GM12878 (cell line): ENCODE measurements around the gene ALDH1L2. TPM values are rescaled to one million over a fixed set of nuclear protein-coding genes. Genes with fewer than 3 reads are reported as not detected.

Experiments used
- ASH2L ChIP-seq: fragments of 300-600, 200-600 bp; sonication (generic); IDR thresholded peaks from 2 replicates; pipeline ENCODE4 v1.6.1; 2017; ENCODE audit warnings: low read depth, mild to moderate bottlenecking, borderline replicate concordance
- BACH1 ChIP-seq: fragments of 450-650 bp; IDR thresholded peaks from 2 replicates; pipeline ENCODE4 v1.6.1; 2017; ENCODE audit warnings: mild to moderate bottlenecking, borderline replicate concordance
- CEBPZ ChIP-seq: fragments of 150-350 bp; IDR thresholded peaks from 2 replicates; pipeline ENCODE4 v1.6.1; 2016; ENCODE audit warnings: low read depth, low read length
- FOS ChIP-seq: IDR thresholded peaks from 3 replicates; pipeline ENCODE4 v1.6.1; 2011; ENCODE audit warnings: borderline replicate concordance; ENCODE audit not compliant: insufficient read length; ENCODE audit errors: extremely low read depth
- GATAD2B ChIP-seq: fragments of 450-650 bp; conservative IDR thresholded peaks from 2 replicates; pipeline ENCODE4 v1.6.1; 2017; ENCODE audit warnings: low read depth, mild to moderate bottlenecking, moderate library complexity
- HCFC1 ChIP-seq: fragments of 150-350 bp; IDR thresholded peaks from 2 replicates; pipeline ENCODE4 v1.6.1; 2014; ENCODE audit warnings: low read length
- IKZF2 ChIP-seq, 2 experiments: fragments of 450-650 bp; IDR thresholded peaks; 2 replicates each; pipeline ENCODE4 v1.6.1; 2017; ENCODE audit warnings: mild to moderate bottlenecking in 2 of 2, moderate library complexity in 2 of 2
- KAT2A ChIP-seq: conservative IDR thresholded peaks from 2 replicates; pipeline ENCODE4 v1.6.1; 2011; ENCODE audit warnings: low read depth, low read length; ENCODE audit not compliant: control insufficient read depth
- MAX ChIP-seq: IDR thresholded peaks from 2 replicates; pipeline ENCODE4 v1.6.1; 2012; ENCODE audit warnings: low read depth, low read length, improper control_type of control experiment
- MEF2A ChIP-seq: IDR thresholded peaks from 2 replicates; pipeline ENCODE4 v1.6.1; 2011; ENCODE audit warnings: low read depth, mild to moderate bottlenecking, low read length, moderate library complexity; ENCODE audit not compliant: insufficient read depth
- MYB ChIP-seq: fragments of 150-350 bp; IDR thresholded peaks from 2 replicates; pipeline ENCODE4 v1.6.1; 2014; ENCODE audit warnings: mild to moderate bottlenecking, low read depth, low read length, borderline replicate concordance
- NFIC ChIP-seq: IDR thresholded peaks from 2 replicates; pipeline ENCODE4 v1.6.1; 2012; ENCODE audit warnings: low read depth, mild to moderate bottlenecking, inconsistent platforms, low read length, moderate library complexity
- NR2F1 ChIP-seq: fragments of 450-650 bp; conservative IDR thresholded peaks from 2 replicates; pipeline ENCODE4 v1.6.1; 2017; ENCODE audit warnings: mild to moderate bottlenecking
- NRF1 ChIP-seq: conservative IDR thresholded peaks from 2 replicates; pipeline ENCODE4 v1.6.1; 2011; ENCODE audit warnings: mild to moderate bottlenecking, low read depth, low read length, improper control_type of control experiment
- POU2F2 ChIP-seq: IDR thresholded peaks from 3 replicates; pipeline ENCODE4 v1.6.1; 2011; ENCODE audit warnings: low read depth, mild to moderate bottlenecking, low read length, borderline replicate concordance
- RFX5 ChIP-seq: IDR thresholded peaks from 2 replicates; pipeline ENCODE4 v1.6.1; 2011; ENCODE audit warnings: low read depth, low read length, improper control_type of control experiment
- TAF1 ChIP-seq: IDR thresholded peaks from 2 replicates; pipeline ENCODE4 v1.6.1; 2011; ENCODE audit warnings: mild to moderate bottlenecking, low read depth, low read length, borderline replicate concordance
- YBX1 ChIP-seq: fragments of 450-650 bp; IDR thresholded peaks from 2 replicates; pipeline ENCODE4 v1.6.1; 2016; ENCODE audit warnings: antibody characterized with exemption
- ZNF207 ChIP-seq: fragments of 450-650 bp; IDR thresholded peaks from 2 replicates; pipeline ENCODE4 v1.6.1; 2014; ENCODE audit warnings: antibody characterized with exemption, mild to moderate bottlenecking, borderline replicate concordance
- ZNF24 ChIP-seq: fragments of 450-650 bp; IDR thresholded peaks from 2 replicates; pipeline ENCODE4 v1.6.1; 2017; ENCODE audit warnings: antibody characterized with exemption, mild to moderate bottlenecking
- polyA plus RNA-seq, 11 experiments: library from polyadenylated mRNA; depleted of rRNA in 4 of 11; unstranded in 6 of 11; stranded (reverse) in 5 of 11; fragments of >200 nt; fragmentation: Nextera tagmentation in 4 of 11; fragmentation: Illumina TruSeq in 1 of 11; extraction: Ambion mirVana in 4 of 11; extraction: Trizol in 1 of 11; gene quantifications; 1 replicate in 1 of 11; 2 replicates in 10 of 11; pipeline versions ENCODE4 v1.2.1 to v1.2.3, GENCODE V29; 2011 to 2016; ENCODE audit warnings: inconsistent platforms in 2 of 11, missing spikeins in 2 of 11, low read depth in 1 of 11
- total RNA-seq, 4 experiments: library from RNA; depleted of rRNA in 3 of 4; stranded (reverse); fragments of >200 nt in 3 of 4; fragmentation: Illumina TruSeq in 1 of 4; extraction: Trizol in 1 of 4; gene quantifications; 2 replicates each; pipeline versions ENCODE4 v1.2.1 to v1.2.3, GENCODE V29; 2013 to 2021

Gene ALDH1L2
- total and polyA plus RNA-seq, 10 of the 15 experiments (the other 5 are each of a cell fraction or from before 2014, with no cell fraction given): 0.15 to 13.7 (median 8.5) TPM

- no peak for TF ChIP-seq MYB
- peak; percentile 74; the same call in 1 of the 2 replicates for TF ChIP-seq GATAD2B
- TF ChIP-seq HCFC1: no peak
- peak; percentile 50; the same call in 1 of the 2 replicates for TF ChIP-seq RFX5
- TF ChIP-seq ZNF207: no peak
- peak; percentile 90 for TF ChIP-seq MAX
- no peak for TF ChIP-seq MEF2A
- peak; percentile 53 for TF ChIP-seq NRF1
- TF ChIP-seq ZNF24: no peak
- TF ChIP-seq ASH2L: peak; percentile 48; the same call in 1 of the 2 replicates
- TF ChIP-seq YBX1: no peak
- no peak for TF ChIP-seq FOS
- no peak for TF ChIP-seq NFIC
- peak; percentile 70 to 75 for TF ChIP-seq IKZF2 (IDR thresholded peaks at IDR 0.05)
- TF ChIP-seq TAF1: 0 out of 2 replicates have a peak, but pooled peaks have one; percentile 48
- no peak for TF ChIP-seq CEBPZ
- TF ChIP-seq POU2F2: no peak
- TF ChIP-seq NR2F1: 0 out of 2 replicates have a peak, but pooled peaks have one; percentile 48
- peak; percentile 18; the same call in 1 of the 2 replicates for TF ChIP-seq BACH1
- no peak for TF ChIP-seq KAT2A
Observed at GRCh38 chr12:104986022-104986941, 98.0 kb downstream of the ALDH1L2 start, which contains the start of gene NOPCHAP1 (continued).
